Measurements from ENCODE around the gene CACNA2D3. TPM values are rescaled to one million over a fixed set of nuclear protein-coding genes. Genes with fewer than 3 reads are reported as not detected.

The CACNA2D3 gene
- total RNA-seq, 1 donor from 2014 or later, result not detected

GRCh38 chr3:54772746-54773145 lies 650.4 kb downstream of the CACNA2D3 start:
- Mint-ChIP-seq H3K4me3 (no peak overlapping the region), H3K27ac (no peak overlapping the region), H3K36me3 (ENCODE audit: low read depth) (no peaks in the 10 kb centered on the region), H3K4me1 (ENCODE audit: low read depth) (no peaks in the 10 kb centered on the region), H3K27me3 (ENCODE audit: insufficient read depth) (no peaks in the 10 kb centered on the region), H3K9me3 (no peaks in the 10 kb centered on the region)
- DNase-seq (ENCODE audit: low spot score), result no peak
- intact Hi-C loops (cut with micrococcal nuclease), result no loop called here

DNA sequence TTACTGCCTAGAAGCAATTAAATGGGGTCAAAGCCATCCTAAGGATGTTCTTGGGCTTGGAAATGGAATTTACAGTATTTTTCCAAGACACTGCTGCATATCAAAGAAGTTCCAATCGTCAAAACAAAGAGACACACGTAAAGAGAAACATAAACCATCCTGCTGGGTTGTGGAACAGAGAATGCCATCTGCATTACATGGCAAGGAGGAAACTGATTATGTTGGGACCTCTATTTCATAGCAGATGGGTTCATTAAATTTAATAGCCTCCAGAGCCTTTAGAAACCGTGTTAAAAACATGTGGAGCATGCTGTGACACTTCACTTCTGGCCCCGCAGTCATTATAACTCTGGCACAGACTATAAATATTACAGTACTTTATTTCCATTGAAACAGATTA lies 650.9 kb downstream of the CACNA2D3 start:
- no peaks in the 10 kb centered on the region for H3K27me3 Mint-ChIP-seq (ENCODE audit: insufficient read depth)

DNA sequence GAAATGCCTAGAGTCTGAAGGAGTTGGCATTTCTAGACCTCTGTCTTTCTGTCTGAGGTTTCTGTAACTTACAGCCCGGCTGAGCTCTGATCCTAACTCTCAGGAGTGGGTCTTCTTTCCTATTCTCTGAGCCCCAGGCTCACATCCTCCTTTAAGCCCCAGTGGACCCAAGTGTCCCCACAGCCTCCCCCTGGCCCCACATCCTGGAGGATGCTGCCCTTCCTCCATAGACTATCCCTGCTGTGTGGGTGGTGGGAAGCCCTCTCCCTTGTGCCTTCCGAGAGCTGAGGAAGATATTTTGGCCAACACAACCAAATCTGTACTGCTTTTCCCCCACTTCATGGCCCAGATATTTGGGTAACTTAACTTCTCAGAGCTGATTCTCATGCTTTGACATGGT lies 654.2 kb downstream of the CACNA2D3 start:
- DNase-seq (ENCODE audit: low spot score), result no peak
- intact Hi-C loops (cut with micrococcal nuclease), result no loop called here

More for the DNA sequence above, 650.9 kb downstream of the CACNA2D3 start:
- no peaks in the 10 kb centered on the region for H3K36me3 Mint-ChIP-seq (ENCODE audit: low read depth)
- H3K9me3 Mint-ChIP-seq, result no peaks in the 10 kb centered on the region
- H3K27ac Mint-ChIP-seq, result no peak overlapping the region
- H3K4me3 Mint-ChIP-seq, result no peak overlapping the region
- no peak for DNase-seq (ENCODE audit: low spot score)
- intact Hi-C loops (cut with micrococcal nuclease), result no loop called here
- no peaks in the 10 kb centered on the region for H3K4me1 Mint-ChIP-seq (ENCODE audit: low read depth)

GRCh38 chr3:54777141-54777540 lies 654.8 kb downstream of the CACNA2D3 start:
- H3K27ac Mint-ChIP-seq, result no peak overlapping the region
- H3K9me3 Mint-ChIP-seq, result no peaks in the 10 kb centered on the region
- DNase-seq (ENCODE audit: low spot score), result no peak
- no peaks in the 10 kb centered on the region for H3K4me1 Mint-ChIP-seq (ENCODE audit: low read depth)
- H3K4me3 Mint-ChIP-seq, result no peak overlapping the region
- no peaks in the 10 kb centered on the region for H3K36me3 Mint-ChIP-seq (ENCODE audit: low read depth)
- no peaks in the 10 kb centered on the region for H3K27me3 Mint-ChIP-seq (ENCODE audit: insufficient read depth)
- intact Hi-C loops (cut with micrococcal nuclease), result no loop called here

More for the DNA sequence above, 654.2 kb downstream of the CACNA2D3 start:
- no peaks in the 10 kb centered on the region for H3K27me3 Mint-ChIP-seq (ENCODE audit: insufficient read depth)
- H3K4me1 Mint-ChIP-seq (ENCODE audit: low read depth), result no peaks in the 10 kb centered on the region
- H3K4me3 Mint-ChIP-seq, result no peak overlapping the region
- no peaks in the 10 kb centered on the region for H3K36me3 Mint-ChIP-seq (ENCODE audit: low read depth)
- H3K9me3 Mint-ChIP-seq, result no peaks in the 10 kb centered on the region
- H3K27ac Mint-ChIP-seq, result no peak overlapping the region

DNA sequence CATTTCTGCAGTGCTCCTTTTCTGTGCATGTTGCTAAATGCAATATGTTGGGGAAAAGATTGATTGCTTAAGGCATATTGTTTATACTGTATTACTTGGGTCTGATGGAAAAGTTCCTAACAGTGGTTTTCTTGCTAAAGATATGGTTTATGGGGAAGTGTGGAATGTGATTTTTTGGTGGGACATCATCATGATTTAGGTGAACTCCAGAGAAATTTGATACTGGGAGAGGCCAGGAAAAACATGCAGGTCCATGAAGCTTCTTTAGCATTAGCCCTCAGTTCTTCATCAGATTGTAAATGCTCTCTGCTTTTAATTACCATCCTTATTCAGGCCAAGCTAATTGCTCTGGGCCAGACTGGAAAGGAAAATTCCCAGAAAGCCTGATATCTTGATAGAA lies 658.0 kb downstream of the CACNA2D3 start:
- intact Hi-C loops (cut with micrococcal nuclease), result no loop called here
- Mint-ChIP-seq H3K36me3 (ENCODE audit: low read depth) (no peaks in the 10 kb centered on the region), H3K4me3 (no peak overlapping the region), H3K9me3 (no peaks in the 10 kb centered on the region), H3K27me3 (ENCODE audit: insufficient read depth) (no peaks in the 10 kb centered on the region), H3K27ac (no peak overlapping the region), H3K4me1 (ENCODE audit: low read depth) (no peaks in the 10 kb centered on the region)
- DNase-seq (ENCODE audit: low spot score), result no peak

DNA sequence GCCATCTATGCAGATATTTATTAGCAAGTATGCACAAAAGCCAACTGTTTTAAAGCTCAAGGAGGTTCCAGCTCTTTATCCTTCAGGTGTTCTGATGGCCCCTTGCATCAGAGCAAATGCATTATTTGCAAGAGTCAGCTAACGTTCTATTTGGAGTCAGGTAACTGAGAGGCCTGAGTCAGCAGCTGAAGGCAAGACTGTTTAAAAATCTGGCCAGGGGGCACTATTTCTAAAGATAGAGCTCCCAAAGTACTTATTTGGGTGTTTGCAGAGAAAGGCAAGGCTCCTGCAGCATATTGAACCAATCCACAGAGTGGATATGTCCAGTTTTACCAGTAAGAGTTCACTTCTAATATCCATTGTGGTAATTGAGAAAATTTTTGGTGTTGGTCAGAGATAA lies 659.4 kb downstream of the CACNA2D3 start:
- Mint-ChIP-seq H3K36me3 (ENCODE audit: low read depth) (no peaks in the 10 kb centered on the region), H3K4me3 (no peak overlapping the region), H3K27me3 (ENCODE audit: insufficient read depth) (no peaks in the 10 kb centered on the region), H3K27ac (no peak overlapping the region), H3K9me3 (no peaks in the 10 kb centered on the region), H3K4me1 (ENCODE audit: low read depth) (no peaks in the 10 kb centered on the region)
- DNase-seq (ENCODE audit: low spot score), result no peak
- intact Hi-C loops (cut with micrococcal nuclease), result no loop called here

DNA sequence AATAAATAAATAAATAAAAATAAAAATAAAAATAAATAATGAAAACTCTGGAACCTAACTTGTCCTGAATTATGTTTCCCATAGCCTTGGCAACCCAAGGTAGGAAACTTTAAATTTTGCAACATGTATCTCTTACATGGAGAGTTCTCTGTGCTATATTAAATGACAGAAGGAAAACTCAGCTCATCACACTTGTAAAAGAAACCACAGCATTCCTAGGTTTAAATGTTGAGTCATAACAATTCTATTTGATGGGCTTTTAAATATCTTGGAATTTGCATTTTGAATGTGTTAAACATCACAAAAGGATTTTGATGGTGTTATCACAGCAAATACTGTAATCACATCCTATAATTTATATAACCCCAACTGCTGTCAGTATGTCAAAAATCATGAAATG lies 661.3 kb downstream of the CACNA2D3 start:
- intact Hi-C loops (cut with micrococcal nuclease), result no loop called here
- Mint-ChIP-seq H3K4me1 (ENCODE audit: low read depth) (no peaks in the 10 kb centered on the region), H3K9me3 (no peaks in the 10 kb centered on the region), H3K36me3 (ENCODE audit: low read depth) (no peaks in the 10 kb centered on the region), H3K4me3 (no peak overlapping the region), H3K27me3 (ENCODE audit: insufficient read depth) (no peaks in the 10 kb centered on the region), H3K27ac (no peak overlapping the region)
- DNase-seq (ENCODE audit: low spot score), result no peak

- H3K36me3 Mint-ChIP-seq (ENCODE audit: low read depth), result no peaks in the 10 kb centered on the region
- H3K4me3 Mint-ChIP-seq, result no peak overlapping the region
- no peak for DNase-seq (ENCODE audit: low spot score)
- H3K4me1 Mint-ChIP-seq (ENCODE audit: low read depth), result no peaks in the 10 kb centered on the region
- H3K27ac Mint-ChIP-seq, result no peak overlapping the region
- H3K27me3 Mint-ChIP-seq (ENCODE audit: insufficient read depth), result no peaks in the 10 kb centered on the region
- H3K9me3 Mint-ChIP-seq, result no peaks in the 10 kb centered on the region
- intact Hi-C loops (cut with micrococcal nuclease), result no loop called here
Measured at GRCh38 chr3:54784021-54784420, 661.7 kb downstream of the CACNA2D3 start.

DNA sequence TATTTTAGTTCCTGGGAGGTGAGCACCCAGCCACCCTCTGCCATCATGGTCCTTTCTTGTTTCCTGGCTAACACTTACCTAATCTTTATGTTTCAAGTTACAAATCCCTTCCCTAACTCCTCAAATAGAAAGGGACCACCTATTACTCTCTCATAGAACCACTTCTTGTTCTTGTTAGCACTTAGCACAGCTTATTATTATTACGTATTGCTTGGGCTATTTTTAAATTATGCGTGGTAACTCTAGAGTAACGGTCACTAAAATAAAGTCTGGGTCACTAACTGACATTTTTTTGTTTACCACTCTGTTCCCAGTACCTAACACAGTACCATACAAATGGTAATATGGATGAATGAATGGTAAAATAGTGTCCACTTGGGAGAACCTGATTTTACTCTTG lies 663.6 kb downstream of the CACNA2D3 start:
- intact Hi-C loops (cut with micrococcal nuclease), result no loop called here
- DNase-seq (ENCODE audit: low spot score), result no peak
- Mint-ChIP-seq H3K9me3 (no peaks in the 10 kb centered on the region), H3K27ac (no peak overlapping the region), H3K36me3 (ENCODE audit: low read depth) (no peaks in the 10 kb centered on the region), H3K4me3 (no peak overlapping the region), H3K4me1 (ENCODE audit: low read depth) (no peaks in the 10 kb centered on the region), H3K27me3 (ENCODE audit: insufficient read depth) (no peaks in the 10 kb centered on the region)

GRCh38 chr3:54790051-54790450 lies 667.7 kb downstream of the CACNA2D3 start:
- Mint-ChIP-seq H3K9me3 (no peaks in the 10 kb centered on the region), H3K4me3 (no peak overlapping the region), H3K4me1 (ENCODE audit: low read depth) (no peaks in the 10 kb centered on the region), H3K27ac (no peak overlapping the region), H3K27me3 (ENCODE audit: insufficient read depth) (no peaks in the 10 kb centered on the region), H3K36me3 (ENCODE audit: low read depth) (no peaks in the 10 kb centered on the region)
- intact Hi-C loops (cut with micrococcal nuclease), result no loop called here
- DNase-seq (ENCODE audit: low spot score), result no peak

DNA sequence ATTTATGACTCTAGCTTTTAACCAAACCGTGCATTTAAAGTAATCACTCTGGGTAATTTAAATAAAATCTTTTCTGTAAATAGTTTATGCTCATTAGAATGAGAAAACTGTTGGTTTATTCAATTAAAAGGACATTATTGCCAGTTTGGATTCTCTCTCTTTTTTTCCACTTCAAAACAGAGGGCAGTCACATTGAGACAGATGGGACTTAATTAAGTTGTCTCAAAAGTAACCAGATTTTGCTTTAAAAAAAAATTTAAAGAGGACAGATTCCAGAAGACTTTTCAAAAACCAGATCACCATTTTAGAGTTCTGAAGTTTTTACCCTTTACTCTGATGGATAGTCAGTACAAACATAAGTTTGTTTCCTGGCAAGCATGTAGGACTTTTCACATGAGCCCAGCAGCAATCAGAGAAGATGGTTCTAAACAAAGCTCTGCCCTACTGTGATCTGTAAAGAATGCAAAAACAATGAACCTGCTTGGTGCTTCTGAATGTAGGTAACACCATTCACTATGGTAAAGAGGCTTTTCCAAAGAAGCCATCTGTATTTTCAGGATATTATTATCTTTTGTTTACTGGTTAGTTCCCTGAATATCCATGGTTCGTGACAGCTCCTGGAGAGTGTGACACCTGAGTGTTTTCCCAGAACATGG lies 669.3 kb downstream of the CACNA2D3 start:
- Mint-ChIP-seq H3K9me3 (no peaks in the 10 kb centered on the region), H3K27me3 (ENCODE audit: insufficient read depth) (no peaks in the 10 kb centered on the region)

GRCh38 chr3:54792584-54792983 lies 670.2 kb downstream of the CACNA2D3 start:
- Mint-ChIP-seq H3K4me3 (no peak overlapping the region), H3K36me3 (ENCODE audit: low read depth) (no peaks in the 10 kb centered on the region), H3K27me3 (ENCODE audit: insufficient read depth) (no peaks in the 10 kb centered on the region), H3K9me3 (no peaks in the 10 kb centered on the region), H3K27ac (no peak overlapping the region), H3K4me1 (ENCODE audit: low read depth) (no peaks in the 10 kb centered on the region)
- no peak for DNase-seq (ENCODE audit: low spot score)
- intact Hi-C loops (cut with micrococcal nuclease), result no loop called here

More for the DNA sequence above, 669.3 kb downstream of the CACNA2D3 start:
- intact Hi-C loops (cut with micrococcal nuclease), result no loop called here
- H3K36me3 Mint-ChIP-seq (ENCODE audit: low read depth), result no peaks in the 10 kb centered on the region
- H3K4me1 Mint-ChIP-seq (ENCODE audit: low read depth), result no peaks in the 10 kb centered on the region
- no peak overlapping the region for H3K4me3 Mint-ChIP-seq
- DNase-seq (ENCODE audit: low spot score), result no peak
- no peak overlapping the region for H3K27ac Mint-ChIP-seq

GRCh38 chr3:54793171-54793570 lies 670.8 kb downstream of the CACNA2D3 start:
- intact Hi-C loops (cut with micrococcal nuclease), result no loop called here
- Mint-ChIP-seq H3K4me3 (no peak overlapping the region), H3K36me3 (ENCODE audit: low read depth) (no peaks in the 10 kb centered on the region), H3K27me3 (ENCODE audit: insufficient read depth) (no peaks in the 10 kb centered on the region), H3K4me1 (ENCODE audit: low read depth) (no peaks in the 10 kb centered on the region), H3K9me3 (no peaks in the 10 kb centered on the region), H3K27ac (no peak overlapping the region)
- no peak for DNase-seq (ENCODE audit: low spot score)

DNA sequence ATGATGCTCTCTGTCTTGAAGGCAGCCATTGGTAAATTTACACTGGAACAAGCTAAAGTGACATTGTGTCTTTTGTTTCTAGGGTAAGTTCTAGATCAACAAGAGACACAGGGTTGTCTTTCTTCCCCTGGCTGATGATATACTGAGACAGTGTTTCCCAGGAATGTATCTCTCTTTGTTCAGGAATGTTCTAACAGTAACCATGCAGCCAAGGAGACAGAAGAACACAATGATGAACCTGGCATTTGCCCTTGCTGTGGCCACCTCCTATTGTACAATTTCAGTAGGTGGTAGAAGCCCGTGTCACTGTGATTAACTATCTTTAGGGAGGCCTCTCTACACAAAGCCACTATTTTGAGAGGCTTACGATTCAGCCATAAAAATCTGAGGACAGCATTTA lies 674.8 kb downstream of the CACNA2D3 start:
- no peak for DNase-seq (ENCODE audit: low spot score)
- Mint-ChIP-seq H3K9me3 (no peaks in the 10 kb centered on the region), H3K4me3 (no peak overlapping the region), H3K27me3 (ENCODE audit: insufficient read depth) (no peaks in the 10 kb centered on the region), H3K27ac (no peak overlapping the region), H3K36me3 (ENCODE audit: low read depth) (no peaks in the 10 kb centered on the region), H3K4me1 (ENCODE audit: low read depth) (no peaks in the 10 kb centered on the region)
- intact Hi-C loops (cut with micrococcal nuclease), result no loop called here
